ENCODE results near the gene EML3. TPM values are rescaled to one million over a fixed set of nuclear protein-coding genes. Genes with fewer than 3 reads are reported as not detected.
"Not testable (repeated sequence)": the region's sequence is repeated elsewhere in the genome, so short reads cannot be mapped to it uniquely, and the experiment has no call there.

EML3 gene
- polyA plus RNA-seq, 1 donor (not counting 4 experiments of a cell fraction or from before 2014, with no cell fraction given): 13.6 TPM

- H3K27ac ChIP-seq (ENCODE audit: control insufficient read depth, insufficient read depth, low read length): peak overlapping the region; percentile 92
- H3K36me3 ChIP-seq (ENCODE audit: control insufficient read depth in 2 of 2, extremely low read depth in 1 of 2, insufficient read depth in 2 of 2, low read length in 2 of 2): peaks cover 12 to 15% of the 10 kb centered on the region in 2 experiments
- dilution Hi-C loops (cut with MboI; ENCODE audit: extremely low pct_ligation_motif_present, low sequenced_read_pairs): no loop called here
- H3K4me3 ChIP-seq (ENCODE audit: control insufficient read depth in 2 of 3, extremely low read depth in 1 of 3, insufficient read depth in 2 of 3, low read depth in 1 of 3, low read length in 3 of 3): peak overlapping the region; percentile 75 to 94 (median 92)
- peak overlapping the region; percentile 19 for H2AFZ ChIP-seq (ENCODE audit: control insufficient read depth, low read length)
- peaks cover 30% of the 10 kb centered on the region for H3K79me2 ChIP-seq (ENCODE audit: control insufficient read depth, insufficient read depth, low read length)
- no peaks in the 10 kb centered on the region for H4K20me1 ChIP-seq (ENCODE audit: control insufficient read depth, extremely low read depth, insufficient read depth, low read length)
- no peak for TF ChIP-seq EZH2 (IDR thresholded peaks at IDR 0.05; ENCODE audit: low read length)
- TF ChIP-seq CTCF (optimal IDR thresholded peaks at IDR 0.05 in 1 of 3, IDR thresholded peaks at IDR 0.05 in 1 of 3, conservative IDR thresholded peaks at IDR 0.05 in 1 of 3; ENCODE audit: extremely low read depth in 1 of 3, insufficient read depth in 2 of 3, low read length in 3 of 3): no peak
- H3K27me3 ChIP-seq (ENCODE audit: control insufficient read depth, extremely low read depth, insufficient read depth, low read length): no peaks in the 10 kb centered on the region
- no peaks in the 10 kb centered on the region for H3K9me3 ChIP-seq (ENCODE audit: control insufficient read depth, low read depth, low read length)
- H3K4me2 ChIP-seq (ENCODE audit: control insufficient read depth, extremely low read depth, insufficient read depth, low read depth, low read length): peak overlapping the region; percentile 77
- H3K4me1 ChIP-seq (ENCODE audit: control insufficient read depth, extremely low read depth, insufficient read depth, low read length): peaks cover 6% of the 10 kb centered on the region
- no peak for FAIRE-seq
- peak overlapping the region; percentile 98 for H3K9ac ChIP-seq (ENCODE audit: control insufficient read depth, extremely low read depth, insufficient read depth, low read length)
- no peaks in the 10 kb centered on the region for H3K9me1 ChIP-seq (ENCODE audit: control insufficient read depth, extremely low read depth, insufficient read depth, low read length)
- DNase-seq (ENCODE audit: low read depth, low spot score): no peak
Observed at GRCh38 chr11:62652161-62653006, 39.8 kb upstream of the EML3 start.

GRCh38 chr11:62650283-62650682 is 37.7 kb upstream of the EML3 start:
- Histone ChIP-seq H3K36me3 (ENCODE audit: control insufficient read depth in 2 of 2, extremely low read depth in 1 of 2, insufficient read depth in 2 of 2, low read length in 2 of 2) (peaks cover 12 to 15% of the 10 kb centered on the region in 2 experiments), H3K4me1 (ENCODE audit: control insufficient read depth, extremely low read depth, insufficient read depth, low read length) (peaks cover 16% of the 10 kb centered on the region), H3K79me2 (ENCODE audit: control insufficient read depth, insufficient read depth, low read length) (peaks cover 40% of the 10 kb centered on the region)
- H3K9ac ChIP-seq (ENCODE audit: control insufficient read depth, extremely low read depth, insufficient read depth, low read length); H3K4me2 ChIP-seq (ENCODE audit: control insufficient read depth, extremely low read depth, insufficient read depth, low read depth, low read length); H3K9me1 ChIP-seq (ENCODE audit: control insufficient read depth, extremely low read depth, insufficient read depth, low read length); H2AFZ ChIP-seq (ENCODE audit: control insufficient read depth, low read length); H3K9me3 ChIP-seq (ENCODE audit: control insufficient read depth, low read depth, low read length); DNase-seq (ENCODE audit: low read depth, low spot score); H4K20me1 ChIP-seq (ENCODE audit: control insufficient read depth, extremely low read depth, insufficient read depth, low read length); dilution Hi-C loops (cut with MboI; ENCODE audit: extremely low pct_ligation_motif_present, low sequenced_read_pairs); H3K27ac ChIP-seq (ENCODE audit: control insufficient read depth, insufficient read depth, low read length); FAIRE-seq; H3K4me3 ChIP-seq (ENCODE audit: control insufficient read depth in 2 of 3, extremely low read depth in 1 of 3, insufficient read depth in 2 of 3, low read depth in 1 of 3, low read length in 3 of 3); H3K27me3 ChIP-seq (ENCODE audit: control insufficient read depth, extremely low read depth, insufficient read depth, low read length): not testable (repeated sequence)

Data from keratinocyte (primary cell).